ENCODE measurements around the gene OR6S1.

OR6S1 gene

GRCh38 chr14:20641591-20641990, at the start of gene OR6S1:
Gene OR6S1, minus strand, starts transcription at chr14:20641691. Its CDS starts 0 bp downstream, at chr14:20641691.
- no peak for DNase-seq (ENCODE audit: low read depth in 2 of 2)

- DNase-seq (ENCODE audit: low read depth in 2 of 2): peak in 1 of 2 donors; percentile 41
Measured at GRCh38 chr14:20690848-20691640, 49.6 kb upstream of the OR6S1 start.

- DNase-seq (ENCODE audit: low read depth in 2 of 2): no peak
Measured at GRCh38 chr14:20688167-20688839, 46.8 kb upstream of the OR6S1 start, which contains the start of gene ANG. Gene ANG, plus strand, starts transcription at chr14:20688764. Its CDS starts 4,801 bp downstream, at chr14:20693565.

- DNase-seq (ENCODE audit: low read depth in 2 of 2): no peak
Measured at GRCh38 chr14:20687362-20688166, 46.1 kb upstream of the OR6S1 start.

GRCh38 chr14:20686386-20687143, 45.1 kb upstream of the OR6S1 start:
- no peak for DNase-seq (ENCODE audit: low read depth in 2 of 2)

- no peak for DNase-seq (ENCODE audit: low read depth in 2 of 2)
Measured at GRCh38 chr14:20684662-20685456, 43.4 kb upstream of the OR6S1 start.

GRCh38 chr14:20683891-20684661, 42.6 kb upstream of the OR6S1 start, which contains the start of gene RNASE4:
Gene RNASE4, plus strand, starts transcription at chr14:20684560. Its CDS starts 14,812 bp downstream, at chr14:20699372.
- peak; percentile 71 to 85 for DNase-seq (ENCODE audit: low read depth in 2 of 2)

- peak; percentile 75 to 79 for DNase-seq (ENCODE audit: low read depth in 2 of 2)
Measured at GRCh38 chr14:20683125-20683890, 41.8 kb upstream of the OR6S1 start.

GRCh38 chr14:20682435-20683124, 41.1 kb upstream of the OR6S1 start:
- peak; percentile 57 to 64 for DNase-seq (ENCODE audit: low read depth in 2 of 2)

GRCh38 chr14:20682127-20682434, 40.6 kb upstream of the OR6S1 start:
- DNase-seq (ENCODE audit: low read depth in 2 of 2): no peak

GRCh38 chr14:20681348-20682126, 40.0 kb upstream of the OR6S1 start:
- peak; percentile 78 to 95 for DNase-seq (ENCODE audit: low read depth in 2 of 2)

GRCh38 chr14:20680843-20681347, 39.4 kb upstream of the OR6S1 start:
- DNase-seq (ENCODE audit: low read depth in 2 of 2): no peak

- no peak for DNase-seq (ENCODE audit: low read depth in 2 of 2)
Measured at GRCh38 chr14:20680363-20680762, 38.9 kb upstream of the OR6S1 start.

- DNase-seq (ENCODE audit: low read depth in 2 of 2): no peak
Measured at GRCh38 chr14:20679907-20680306, 38.4 kb upstream of the OR6S1 start.

- no peak for DNase-seq (ENCODE audit: low read depth in 2 of 2)
Measured at GRCh38 chr14:20676072-20676471, 34.6 kb upstream of the OR6S1 start.

- no peak for DNase-seq (ENCODE audit: low read depth in 2 of 2)
Measured at GRCh38 chr14:20675669-20676068, 34.2 kb upstream of the OR6S1 start.

GRCh38 chr14:20671597-20672283, 30.2 kb upstream of the OR6S1 start:
- no peak for DNase-seq (ENCODE audit: low read depth in 2 of 2)

All from stimulated activated CD4-positive, alpha-beta T cell treated with anti-CD3 and anti-CD28 coated beads, Interleukin-1b, Interleukin-23, amount 100 ng/mL, for 4 hours (primary cell).